Testis (tissue), 3 donors: ENCODE results near the gene WSB2. TPM values are rescaled to one million over a fixed set of nuclear protein-coding genes. Genes with fewer than 3 reads are reported as not detected.
A peak's percentile ranks its signal among the peaks of the same experiment; 100 is the strongest.

Source experiments
- DNase-seq: peaks from one replicate; pipeline ENCODE4 v3.0.0-alpha.2; 2019
- H3K27ac ChIP-seq, 2 donors: fragments of 200-600 bp; sonication (generic); one replicate each; pipeline ENCODE4 v1.5.1; 2019
- H3K27me3 ChIP-seq: fragments of 200-600 bp; sonication (generic); one replicate; pipeline ENCODE4 v1.5.1; 2019
- H3K36me3 ChIP-seq: fragments of 200-600 bp; sonication (generic); one replicate; pipeline ENCODE4 v1.5.1; 2017; ENCODE audit warnings: low read depth; ENCODE audit errors: missing control alignments
- H3K4me1 ChIP-seq: fragments of 200-600 bp; sonication (generic); one replicate; pipeline ENCODE4 v1.5.1; 2019
- H3K4me3 ChIP-seq, 2 donors: fragments of 200-600 bp; sonication (generic); one replicate each; pipeline ENCODE4 v1.5.1; 2017 to 2019
- H3K9me3 ChIP-seq: fragments of 200-600 bp; sonication (generic); one replicate; pipeline ENCODE4 v1.5.1; 2017
- POLR2A ChIP-seq: fragments of 450-650 bp; IDR thresholded peaks from one replicate; pipeline ENCODE4 v1.6.1; 2017; ENCODE audit warnings: antibody characterized with exemption, mild to moderate bottlenecking, moderate library complexity
- WGBS, 2 donors: methylation state at CpG; one replicate each; pipeline ENCODE4 v1.1.5; 2018; 5-methylcytosine and 5-hydroxymethylcytosine counted together
- intact Hi-C: fragments of 100-400 bp; cut with DNase I; formaldehyde crosslinking; loops from one replicate; pipeline ENCODE4 v1.15.1; 2023; ENCODE audit warnings: low total_unique reads
- polyA plus RNA-seq: library from polyadenylated mRNA; stranded (reverse); fragments of 350-450 nt; fragmentation: Illumina TruSeq; extraction: RNeasy Lipid Tissue Mini Kit (QIAGEN cat#74804); gene quantifications from one replicate; pipeline ENCODE4 v1.2.3, GENCODE V29; 2014; ENCODE audit warnings: low read depth, low replicate concordance; ENCODE audit not compliant: insufficient read depth
- total RNA-seq, 2 donors: library from RNA; depleted of rRNA; stranded (reverse); fragments of >200 nt; gene quantifications; one replicate each; pipeline ENCODE4 v1.2.3, GENCODE V29; 2016
- TF ChIP-seq, protein P1 (sequence below), 3 experiments: fragments of 450-650 bp in 2 of 3; fragments of 200-600 bp in 1 of 3; sonication (generic) in 1 of 3; IDR thresholded peaks; one replicate each; pipeline ENCODE4 v1.5.1; 2016 to 2019; ENCODE audit warnings: antibody characterized with exemption in 3 of 3, mild to moderate bottlenecking in 2 of 3, moderate library complexity in 1 of 3

WSB2 gene
- total and polyA plus RNA-seq, 3 donors from 2014 or later: 54.5 to 81.6 (median 59.4) TPM

DNA sequence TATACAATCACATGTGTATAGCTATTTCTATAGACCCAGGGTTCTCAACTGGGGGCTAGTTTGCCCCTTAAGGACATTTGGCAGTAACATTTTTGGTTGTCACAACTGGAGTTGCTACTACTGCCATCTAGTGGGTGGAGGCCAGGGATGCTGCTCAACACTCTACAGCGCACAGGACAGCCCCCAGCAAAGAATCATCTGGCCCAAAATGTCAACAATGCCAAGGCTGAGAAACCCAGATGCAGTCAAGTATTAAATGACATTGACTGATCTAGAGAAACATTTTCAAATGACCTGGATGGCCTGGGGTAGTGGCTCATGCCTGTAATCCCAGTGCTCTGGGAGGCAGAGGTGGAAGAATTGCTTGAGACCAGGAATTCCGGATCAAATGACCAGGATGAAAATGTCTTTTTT, 5.8 kb downstream of the WSB2 start:
- intact Hi-C loops: no loop called here
- Histone ChIP-seq H3K4me1 (peaks cover 19% of the 10 kb centered on the region), H3K27me3 (no peaks in the 10 kb centered on the region), H3K36me3 (no peaks in the 10 kb centered on the region), H3K9me3 (no peaks in the 10 kb centered on the region), H3K4me3 (no peak overlapping the region), H3K27ac (no peak overlapping the region)
- DNase-seq: peak; percentile 62
- TF ChIP-seq POLR2A: no peak
- TF ChIP-seq, protein P1, sequence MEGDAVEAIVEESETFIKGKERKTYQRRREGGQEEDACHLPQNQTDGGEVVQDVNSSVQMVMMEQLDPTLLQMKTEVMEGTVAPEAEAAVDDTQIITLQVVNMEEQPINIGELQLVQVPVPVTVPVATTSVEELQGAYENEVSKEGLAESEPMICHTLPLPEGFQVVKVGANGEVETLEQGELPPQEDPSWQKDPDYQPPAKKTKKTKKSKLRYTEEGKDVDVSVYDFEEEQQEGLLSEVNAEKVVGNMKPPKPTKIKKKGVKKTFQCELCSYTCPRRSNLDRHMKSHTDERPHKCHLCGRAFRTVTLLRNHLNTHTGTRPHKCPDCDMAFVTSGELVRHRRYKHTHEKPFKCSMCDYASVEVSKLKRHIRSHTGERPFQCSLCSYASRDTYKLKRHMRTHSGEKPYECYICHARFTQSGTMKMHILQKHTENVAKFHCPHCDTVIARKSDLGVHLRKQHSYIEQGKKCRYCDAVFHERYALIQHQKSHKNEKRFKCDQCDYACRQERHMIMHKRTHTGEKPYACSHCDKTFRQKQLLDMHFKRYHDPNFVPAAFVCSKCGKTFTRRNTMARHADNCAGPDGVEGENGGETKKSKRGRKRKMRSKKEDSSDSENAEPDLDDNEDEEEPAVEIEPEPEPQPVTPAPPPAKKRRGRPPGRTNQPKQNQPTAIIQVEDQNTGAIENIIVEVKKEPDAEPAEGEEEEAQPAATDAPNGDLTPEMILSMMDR (IDR thresholded peaks at IDR 0.05): peak in 2 of 3 experiments; percentile 36 to 47
- WGBS, 2 donors: 58 to 60% methylated on average over 2 of the region's 2 CpGs

DNA sequence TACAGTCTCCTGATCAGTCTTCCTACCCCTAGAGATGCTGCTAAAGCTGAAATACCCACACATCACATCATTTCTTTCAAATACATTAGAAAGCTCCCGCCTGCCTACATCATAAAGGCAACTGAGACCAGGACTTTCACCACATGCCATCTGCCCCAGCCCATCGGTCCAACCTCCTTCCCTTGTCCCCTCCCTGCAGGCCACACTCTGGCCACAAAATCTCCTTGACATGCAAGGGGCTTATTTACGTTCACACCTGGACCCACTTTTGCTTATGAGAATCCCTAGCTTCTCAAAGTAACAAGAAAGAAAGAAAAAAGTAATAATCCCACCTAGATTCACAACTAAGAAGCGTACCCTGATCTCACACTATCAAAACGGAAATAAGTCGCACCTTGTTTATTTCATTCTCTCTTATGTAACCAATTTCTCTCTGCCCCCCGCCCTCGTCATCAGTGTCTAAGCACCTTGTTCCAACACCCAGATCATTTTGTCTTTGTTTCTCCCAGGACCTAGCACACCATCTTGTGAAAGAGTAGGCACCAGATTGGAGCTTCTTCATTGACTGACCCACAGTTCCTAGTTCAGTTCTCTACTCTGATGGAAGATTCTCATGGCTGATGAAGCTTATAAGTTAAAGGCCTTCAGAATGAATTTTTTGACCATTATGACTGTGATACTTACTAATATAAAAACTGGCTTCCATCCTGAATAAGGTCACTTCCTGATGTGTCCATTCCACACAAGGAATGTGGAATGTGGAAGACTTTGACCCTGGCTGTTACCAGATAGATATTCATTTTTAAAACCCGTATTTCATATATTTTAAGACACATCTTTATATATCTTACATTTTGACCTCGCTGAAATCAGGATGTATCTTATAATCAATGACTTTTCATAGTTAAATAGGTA, 7.7 kb downstream of the WSB2 start:
- intact Hi-C loops: no loop called here
- no peak for DNase-seq
- Histone ChIP-seq H3K27ac (peak overlapping the region in 1 of 2 donors; percentile 64), H3K9me3 (no peaks in the 10 kb centered on the region), H3K27me3 (no peaks in the 10 kb centered on the region), H3K36me3 (no peaks in the 10 kb centered on the region), H3K4me3 (no peak overlapping the region), H3K4me1 (peaks cover 12% of the 10 kb centered on the region)
- WGBS, 2 donors: 87 to 91% methylated on average over 10 of the region's 10 CpGs
- TF ChIP-seq POLR2A: no peak
- TF ChIP-seq, protein P1 (IDR thresholded peaks at IDR 0.05): no peak

DNA sequence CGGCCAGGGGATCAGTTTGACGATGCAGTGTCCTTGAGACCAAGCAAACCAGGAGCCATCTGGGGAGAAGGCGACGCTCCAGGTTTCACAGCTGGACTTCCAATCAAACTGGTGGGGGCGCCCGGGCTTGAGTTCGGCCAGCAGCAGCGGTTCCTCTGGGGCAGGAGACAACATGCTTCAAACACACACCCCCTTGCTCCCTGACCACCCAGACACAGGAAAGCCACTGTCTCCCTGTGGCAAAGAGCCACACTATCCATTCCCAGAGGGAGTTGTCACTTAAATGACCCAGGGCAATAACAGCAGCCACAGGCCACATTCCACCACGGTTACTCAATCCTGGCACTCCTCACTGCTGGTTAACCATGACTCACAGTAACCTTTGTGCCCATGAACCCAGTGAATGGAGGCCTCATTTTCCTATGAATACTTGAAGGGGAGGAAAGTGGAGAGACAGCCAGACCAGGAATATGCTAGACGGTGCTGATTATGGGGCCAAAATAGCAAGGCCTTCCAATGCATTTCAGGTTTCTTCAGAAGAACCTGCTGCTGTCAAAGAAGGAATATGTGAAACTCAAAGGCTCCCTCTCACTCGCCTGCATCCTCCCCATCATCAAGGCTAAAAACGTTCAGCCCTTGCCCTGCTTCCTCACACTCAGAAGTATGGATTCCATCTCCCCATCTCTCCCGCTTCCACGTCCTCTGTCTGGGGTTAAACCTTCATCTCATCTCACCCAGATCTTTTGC, 8.5 kb downstream of the WSB2 start:
- Histone ChIP-seq H3K27me3 (no peaks in the 10 kb centered on the region), H3K36me3 (no peaks in the 10 kb centered on the region), H3K4me1 (peaks cover 12% of the 10 kb centered on the region), H3K9me3 (no peaks in the 10 kb centered on the region), H3K4me3 (no peak overlapping the region), H3K27ac (peak overlapping the region in 1 of 2 donors; percentile 64)
- WGBS, 2 donors: 37 to 58% methylated on average over 13 to 14 of the region's 14 CpGs
- peak; percentile 74 for DNase-seq
- TF ChIP-seq, protein P1 (IDR thresholded peaks at IDR 0.05): no peak
- no peak for TF ChIP-seq POLR2A
- intact Hi-C loops: no loop called here

DNA sequence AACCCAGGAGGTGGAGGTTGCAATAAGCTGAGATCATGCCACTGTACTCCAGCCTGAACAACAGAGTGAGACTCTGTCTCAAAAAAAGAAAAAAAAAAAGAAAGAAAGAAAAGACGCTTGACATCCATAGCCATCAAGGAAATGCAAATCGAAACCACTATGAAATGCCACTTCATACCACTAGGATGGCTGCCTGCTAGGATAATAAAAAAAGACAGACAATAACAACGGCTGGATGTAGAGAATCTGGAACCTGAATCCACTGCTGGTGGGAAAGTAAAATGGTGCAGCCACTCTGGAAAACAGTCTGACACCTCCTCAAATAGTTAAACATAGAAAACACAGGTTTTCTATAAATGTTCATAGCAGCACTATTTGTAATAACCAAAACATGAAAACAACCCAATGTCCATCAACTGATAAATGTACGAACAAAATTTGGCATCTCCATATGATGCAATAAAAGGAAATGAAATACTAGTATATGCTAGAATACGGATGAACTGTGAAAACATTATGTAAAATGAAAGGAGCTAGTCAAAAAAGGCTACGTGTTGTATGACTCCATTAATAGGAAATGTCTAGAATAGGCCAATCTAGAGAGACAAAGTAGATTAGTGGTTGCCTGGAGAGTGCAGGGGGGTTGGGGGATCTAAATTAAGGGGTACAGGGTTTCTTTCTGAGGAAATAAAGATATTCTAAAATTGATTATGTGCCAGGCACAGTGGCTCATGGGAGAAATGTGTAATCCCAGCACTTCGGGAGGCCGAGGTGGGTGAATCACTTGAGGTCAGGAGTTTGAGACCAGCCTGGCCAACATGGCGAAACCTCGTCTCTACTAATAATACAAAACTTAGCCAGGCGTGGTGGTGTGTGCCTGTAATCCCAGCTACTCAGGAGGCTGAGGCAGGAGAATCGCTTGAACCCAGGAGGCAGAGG, 9.7 kb downstream of the WSB2 start:
- intact Hi-C loops: no loop called here
- Histone ChIP-seq H3K4me1 (peaks cover 12% of the 10 kb centered on the region), H3K27me3 (no peaks in the 10 kb centered on the region), H3K9me3 (no peaks in the 10 kb centered on the region), H3K27ac (no peak overlapping the region), H3K4me3 (no peak overlapping the region), H3K36me3 (no peaks in the 10 kb centered on the region)
- WGBS, 2 donors: 88 to 94% methylated on average over 12 of the region's 12 CpGs
- DNase-seq: no peak
- no peak for TF ChIP-seq POLR2A
- TF ChIP-seq, protein P1 (IDR thresholded peaks at IDR 0.05): no peak
